Non-pigmented ciliary epithelial cell (primary cell): ENCODE measurements around the gene C14orf180.
"Not testable (repeated sequence)": the region's sequence is repeated elsewhere in the genome, so short reads cannot be mapped to it uniquely, and the experiment has no call there.

Experiments
- DNase-seq: peaks from one replicate; pipeline ENCODE4 v3.0.0-alpha.2; 2010; ENCODE audit warnings: low read depth

C14orf180 gene

GRCh38 chr14:104614126-104614812 lies 34.7 kb downstream of the C14orf180 start:
- DNase-seq: no peak

- DNase-seq: no peak
These were observed 45.4 kb downstream of the C14orf180 start for GRCh38 chr14:104624939-104625338.

- DNase-seq: no peak
These were observed 53.2 kb downstream of the C14orf180 start for GRCh38 chr14:104632781-104633180.

GRCh38 chr14:104633276-104634137 lies 53.9 kb downstream of the C14orf180 start:
- no peak for DNase-seq

- no peak for DNase-seq
These were observed 54.7 kb downstream of the C14orf180 start for GRCh38 chr14:104634138-104634760.

- DNase-seq: no peak
These were observed 55.5 kb downstream of the C14orf180 start for GRCh38 chr14:104634886-104635570.

- DNase-seq: no peak
These were observed 56.2 kb downstream of the C14orf180 start for GRCh38 chr14:104635717-104636116.

GRCh38 chr14:104636131-104636530 lies 56.6 kb downstream of the C14orf180 start:
- DNase-seq: no peak

GRCh38 chr14:104636846-104637545 lies 57.4 kb downstream of the C14orf180 start:
- not testable (repeated sequence) for DNase-seq

GRCh38 chr14:104637546-104638003 lies 58.0 kb downstream of the C14orf180 start:
- DNase-seq: no peak

- no peak for DNase-seq
These were observed 58.6 kb downstream of the C14orf180 start for GRCh38 chr14:104638190-104638589.

- no peak for DNase-seq
These were observed 59.4 kb downstream of the C14orf180 start for GRCh38 chr14:104638927-104639450.

- DNase-seq: no peak
These were observed 59.9 kb downstream of the C14orf180 start for GRCh38 chr14:104639471-104639870.
